Spinal cord (tissue), 10 donors: ENCODE results near the gene ATF6. TPM values are rescaled to one million over a fixed set of nuclear protein-coding genes. Genes with fewer than 3 reads are reported as not detected.
A peak's percentile ranks its signal among the peaks of the same experiment; 100 is the strongest.

Experiments used
- DNase-seq, 6 donors: peaks; one replicate each; pipeline versions ENCODE4 v3.0.0 to v3.0.0-alpha.2; 2013 to 2015; ENCODE audit warnings: low spot score in 6 of 6, low read depth in 4 of 6
- H3K27ac ChIP-seq: one replicate; pipeline ENCODE4 v1.5.1; 2013; ENCODE audit warnings: low read depth, low read length, control low read depth
- H3K27me3 ChIP-seq: one replicate; pipeline ENCODE4 v1.6.1; 2013; ENCODE audit warnings: low read length; ENCODE audit not compliant: control insufficient read depth, insufficient read depth
- H3K36me3 ChIP-seq: one replicate; pipeline ENCODE4 v1.6.1; 2013; ENCODE audit warnings: low read length; ENCODE audit not compliant: control insufficient read depth, insufficient read depth
- H3K4me1 ChIP-seq: one replicate; pipeline ENCODE4 v1.6.1; 2013; ENCODE audit warnings: low read length; ENCODE audit not compliant: control insufficient read depth, insufficient read depth
- H3K4me3 ChIP-seq: one replicate; pipeline ENCODE4 v1.5.1; 2013; ENCODE audit warnings: low read depth, low read length, control low read depth
- H3K9me3 ChIP-seq: one replicate; pipeline ENCODE4 v1.6.1; 2013; ENCODE audit warnings: low read length; ENCODE audit not compliant: control insufficient read depth, insufficient read depth
- WGBS: methylation state at CpG from one replicate; pipeline ENCODE4 v1.1.5; 2013; ENCODE audit warnings: missing lambda C conversion rate; ENCODE audit not compliant: insufficient coverage; 5-methylcytosine and 5-hydroxymethylcytosine counted together
- polyA plus RNA-seq, 2 donors: library from polyadenylated mRNA; unstranded; fragments of 120-200 nt; gene quantifications; one replicate each; pipeline ENCODE4 v1.2.1, GENCODE V29; 2013; ENCODE audit not compliant: insufficient read length in 2 of 2
- total RNA-seq, 2 donors: library from RNA; depleted of rRNA in 1 of 2; stranded (reverse); fragments of 120-200 nt in 1 of 2; fragments of >200 nt in 1 of 2; gene quantifications; one replicate each; pipeline versions ENCODE4 v1.2.3 to v1.2.4, GENCODE V29; 2013 to 2014
- donor health status: healthy.

Gene ATF6
- total and polyA plus RNA-seq, 4 donors, result 18.6 to 41.1 (median 24.5) TPM

GRCh38 chr1:161899091-161899490 lies 133.0 kb downstream of the ATF6 start:
- WGBS, result no CpG with 5 or more reads among the region's 2 CpGs
- Histone ChIP-seq H3K27ac (no peak overlapping the region), H3K4me1 (no peaks in the 10 kb centered on the region), H3K9me3 (no peaks in the 10 kb centered on the region), H3K36me3 (no peaks in the 10 kb centered on the region), H3K4me3 (no peak overlapping the region), H3K27me3 (no peaks in the 10 kb centered on the region)
- peak in 1 of 6 donors; percentile 12 for DNase-seq

DNA sequence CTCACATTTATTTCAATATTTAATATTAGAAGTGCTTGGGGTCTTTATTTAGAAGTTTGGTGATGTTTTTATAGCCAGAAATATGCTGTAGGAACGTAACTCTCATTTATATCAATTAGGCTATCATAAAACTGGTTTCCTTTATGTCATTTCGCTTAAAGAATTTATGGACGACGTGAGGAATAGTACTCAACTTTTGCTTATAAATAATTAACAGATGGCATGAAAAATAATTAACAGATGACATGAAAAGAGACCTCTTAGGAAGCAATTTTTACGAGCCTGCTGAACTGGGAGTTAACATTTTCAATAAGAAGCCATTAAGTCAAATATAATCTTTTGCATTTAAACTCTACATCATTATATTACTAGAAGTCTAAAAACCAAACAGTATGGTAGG lies 134.0 kb downstream of the ATF6 start:
- Histone ChIP-seq H3K27me3 (no peaks in the 10 kb centered on the region), H3K27ac (no peak overlapping the region), H3K36me3 (no peaks in the 10 kb centered on the region), H3K9me3 (no peaks in the 10 kb centered on the region), H3K4me1 (no peaks in the 10 kb centered on the region), H3K4me3 (no peak overlapping the region)
- no peak for DNase-seq
- WGBS, result no CpG with 5 or more reads among the region's 5 CpGs

DNA sequence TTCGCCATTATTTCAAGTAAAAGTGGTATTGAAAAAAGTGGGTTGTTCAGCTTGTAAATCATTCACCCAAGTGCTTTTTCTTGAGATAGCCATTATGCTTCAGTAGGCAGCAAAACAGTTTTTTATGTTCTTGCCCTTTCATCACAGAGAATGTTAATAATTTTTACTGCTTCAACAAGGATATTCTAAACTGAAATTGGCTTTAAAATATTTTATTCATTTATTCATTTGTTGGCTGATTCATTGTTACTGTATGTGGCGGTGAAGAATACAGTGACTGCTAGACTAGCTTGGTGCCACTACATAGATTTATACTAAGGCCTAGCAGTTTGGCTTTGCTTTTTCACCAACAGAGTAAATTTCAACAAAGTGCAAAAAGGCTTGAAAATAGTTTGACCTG lies 136.1 kb downstream of the ATF6 start:
- no peaks in the 10 kb centered on the region for H3K4me1 ChIP-seq
- H3K27ac ChIP-seq, result no peak overlapping the region
- H3K9me3 ChIP-seq, result no peaks in the 10 kb centered on the region
- no peaks in the 10 kb centered on the region for H3K36me3 ChIP-seq
- no CpG with 5 or more reads among the region's 2 CpGs for WGBS
- no peak overlapping the region for H3K4me3 ChIP-seq
- no peaks in the 10 kb centered on the region for H3K27me3 ChIP-seq
- no peak for DNase-seq

DNA sequence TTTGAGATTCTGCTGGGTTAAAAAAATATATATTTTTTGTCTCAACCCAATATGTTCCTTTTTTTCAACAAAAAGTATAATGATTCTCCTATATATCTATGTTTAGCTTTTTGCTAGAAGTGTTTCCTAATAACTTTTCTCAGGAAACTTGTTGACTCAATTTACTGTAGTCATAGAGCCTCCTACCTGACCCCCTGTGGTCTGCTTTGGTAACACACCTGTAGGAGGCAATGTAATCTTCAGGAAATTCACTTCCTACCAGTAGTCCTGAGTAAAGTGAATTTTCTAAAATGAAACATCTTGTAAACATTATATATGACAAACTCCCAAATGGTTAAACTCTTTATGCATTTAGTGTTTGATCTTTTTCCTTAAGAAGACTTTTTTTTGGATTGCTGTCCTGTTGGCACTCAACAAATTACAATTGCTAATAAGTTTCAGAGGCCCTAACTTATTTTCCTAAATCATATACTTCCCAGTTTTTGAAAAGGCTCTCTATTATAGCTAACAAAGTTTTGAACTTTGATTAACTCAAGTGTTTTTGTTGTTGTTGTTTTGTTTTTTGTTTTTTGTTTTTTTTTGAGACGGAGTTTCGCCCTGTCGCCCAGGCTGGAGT lies 139.3 kb downstream of the ATF6 start:
- no peaks in the 10 kb centered on the region for H3K36me3 ChIP-seq
- DNase-seq, result no peak
- no peaks in the 10 kb centered on the region for H3K27me3 ChIP-seq
- no peaks in the 10 kb centered on the region for H3K4me1 ChIP-seq
- H3K9me3 ChIP-seq, result no peaks in the 10 kb centered on the region
- 88% methylated on average over 3 of the region's 3 CpGs for WGBS
- no peak overlapping the region for H3K27ac ChIP-seq
- H3K4me3 ChIP-seq, result no peak overlapping the region

- Histone ChIP-seq H3K9me3 (no peaks in the 10 kb centered on the region), H3K4me1 (no peaks in the 10 kb centered on the region), H3K27me3 (no peaks in the 10 kb centered on the region), H3K36me3 (no peaks in the 10 kb centered on the region), H3K4me3 (no peak overlapping the region), H3K27ac (no peak overlapping the region)
- DNase-seq, result no peak
Measured at GRCh38 chr1:161907265-161907664, 141.1 kb downstream of the ATF6 start.

GRCh38 chr1:161908264-161908663 lies 142.1 kb downstream of the ATF6 start:
- no peak for DNase-seq
- Histone ChIP-seq H3K27ac (no peak overlapping the region), H3K9me3 (no peaks in the 10 kb centered on the region), H3K36me3 (no peaks in the 10 kb centered on the region), H3K27me3 (no peaks in the 10 kb centered on the region), H3K4me1 (no peaks in the 10 kb centered on the region), H3K4me3 (no peak overlapping the region)
- no CpG with 5 or more reads among the region's 3 CpGs for WGBS

- H3K36me3 ChIP-seq, result peaks cover 2% of the 10 kb centered on the region
- no peaks in the 10 kb centered on the region for H3K9me3 ChIP-seq
- H3K27ac ChIP-seq, result no peak overlapping the region
- H3K27me3 ChIP-seq, result no peaks in the 10 kb centered on the region
- H3K4me1 ChIP-seq, result no peaks in the 10 kb centered on the region
- DNase-seq, result no peak
- no peak overlapping the region for H3K4me3 ChIP-seq
Measured at GRCh38 chr1:161910604-161911003, 144.5 kb downstream of the ATF6 start.

DNA sequence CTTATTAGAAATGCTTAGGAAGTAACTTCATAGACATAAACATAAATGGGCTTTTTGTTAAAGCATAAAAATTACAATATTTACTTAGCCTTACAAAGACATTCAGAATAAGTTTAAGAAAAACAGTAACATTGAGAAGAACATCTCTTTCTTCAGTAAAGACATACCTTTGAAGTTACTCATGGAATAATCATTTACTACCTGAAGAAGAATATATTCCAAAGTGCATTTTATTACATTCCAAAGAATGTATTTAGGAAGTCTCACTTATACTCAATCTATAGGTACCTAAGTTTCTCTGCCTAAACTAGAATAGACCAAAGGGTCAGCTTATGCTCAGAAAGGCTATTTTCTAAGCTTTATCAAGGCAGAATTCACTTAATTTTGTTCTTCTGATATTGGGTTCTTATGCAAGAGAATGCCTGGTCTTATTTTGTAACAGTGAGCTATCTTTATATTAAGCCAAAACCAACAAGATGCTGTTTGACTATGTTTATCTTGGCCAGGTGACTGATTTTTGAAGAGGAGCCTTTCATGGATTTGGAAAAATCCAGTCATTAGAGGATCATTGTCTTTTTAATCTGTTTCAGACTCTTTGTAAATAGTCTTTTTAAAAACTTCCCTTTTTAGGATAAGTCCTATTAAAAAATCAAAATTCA lies 147.5 kb downstream of the ATF6 start:
- peaks cover 2% of the 10 kb centered on the region for H3K36me3 ChIP-seq
- DNase-seq, result peak in 1 of 6 donors; percentile 35
- no peaks in the 10 kb centered on the region for H3K4me1 ChIP-seq
- no peaks in the 10 kb centered on the region for H3K9me3 ChIP-seq
- H3K27ac ChIP-seq, result no peak overlapping the region
- no peak overlapping the region for H3K4me3 ChIP-seq
- H3K27me3 ChIP-seq, result no peaks in the 10 kb centered on the region

DNA sequence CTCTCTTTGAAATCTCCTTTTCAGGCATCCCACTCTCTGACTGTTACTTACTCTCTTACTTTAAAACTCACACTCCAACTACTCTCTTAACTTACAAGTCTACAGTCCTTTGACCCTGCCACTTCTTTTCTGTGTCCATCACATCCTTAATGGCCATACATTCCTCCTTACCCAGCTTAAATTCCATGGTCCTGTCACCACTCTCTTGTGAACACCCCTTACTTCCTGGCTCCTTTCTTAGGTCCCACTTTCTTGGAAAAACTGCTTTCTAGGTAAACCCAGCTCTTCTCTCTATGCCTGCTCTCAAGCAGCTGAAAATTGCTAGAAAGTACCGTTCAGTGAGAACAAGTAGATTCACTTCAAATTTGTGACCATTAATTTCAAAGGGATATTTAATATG lies 148.5 kb downstream of the ATF6 start:
- Histone ChIP-seq H3K4me3 (no peak overlapping the region), H3K9me3 (no peaks in the 10 kb centered on the region), H3K27me3 (no peaks in the 10 kb centered on the region), H3K4me1 (no peaks in the 10 kb centered on the region), H3K27ac (no peak overlapping the region), H3K36me3 (peaks cover 2% of the 10 kb centered on the region)
- DNase-seq, result no peak
- no CpG with 5 or more reads among the region's 1 CpG for WGBS

GRCh38 chr1:161915051-161915503 lies 149.0 kb downstream of the ATF6 start:
- no peak overlapping the region for H3K4me3 ChIP-seq
- no peaks in the 10 kb centered on the region for H3K9me3 ChIP-seq
- no peaks in the 10 kb centered on the region for H3K4me1 ChIP-seq
- WGBS, result 67% methylated on average over 1 of the region's 1 CpG
- peaks cover 2% of the 10 kb centered on the region for H3K36me3 ChIP-seq
- no peak for DNase-seq
- no peaks in the 10 kb centered on the region for H3K27me3 ChIP-seq
- H3K27ac ChIP-seq, result no peak overlapping the region
